ENCODE data around the gene ADPRHL1.

- no peak for TF ChIP-seq EZH2 (IDR thresholded peaks at IDR 0.05; ENCODE audit: borderline replicate concordance, low read length)
- no peak for TF ChIP-seq CTCF (IDR thresholded peaks at IDR 0.05; ENCODE audit: low read length)
Measured at GRCh38 chr13:113374511-113375175, 78.6 kb downstream of the ADPRHL1 start.
